WI38 (cell line): Measurements from ENCODE around the gene ABCA7.
A peak's percentile ranks its signal among the peaks of the same experiment; 100 is the strongest.

Experiments used
- H3K4me3 ChIP-seq: 2 replicates; pipeline ENCODE4 v1.5.1; 2011; ENCODE audit warnings: low read depth, mild to moderate bottlenecking, control low read depth, low read length
- CTCF ChIP-seq: IDR thresholded peaks from 2 replicates; pipeline ENCODE4 v1.5.1; 2012; ENCODE audit warnings: low read depth, mild to moderate bottlenecking, control low read depth, low read length

Gene ABCA7

DNA sequence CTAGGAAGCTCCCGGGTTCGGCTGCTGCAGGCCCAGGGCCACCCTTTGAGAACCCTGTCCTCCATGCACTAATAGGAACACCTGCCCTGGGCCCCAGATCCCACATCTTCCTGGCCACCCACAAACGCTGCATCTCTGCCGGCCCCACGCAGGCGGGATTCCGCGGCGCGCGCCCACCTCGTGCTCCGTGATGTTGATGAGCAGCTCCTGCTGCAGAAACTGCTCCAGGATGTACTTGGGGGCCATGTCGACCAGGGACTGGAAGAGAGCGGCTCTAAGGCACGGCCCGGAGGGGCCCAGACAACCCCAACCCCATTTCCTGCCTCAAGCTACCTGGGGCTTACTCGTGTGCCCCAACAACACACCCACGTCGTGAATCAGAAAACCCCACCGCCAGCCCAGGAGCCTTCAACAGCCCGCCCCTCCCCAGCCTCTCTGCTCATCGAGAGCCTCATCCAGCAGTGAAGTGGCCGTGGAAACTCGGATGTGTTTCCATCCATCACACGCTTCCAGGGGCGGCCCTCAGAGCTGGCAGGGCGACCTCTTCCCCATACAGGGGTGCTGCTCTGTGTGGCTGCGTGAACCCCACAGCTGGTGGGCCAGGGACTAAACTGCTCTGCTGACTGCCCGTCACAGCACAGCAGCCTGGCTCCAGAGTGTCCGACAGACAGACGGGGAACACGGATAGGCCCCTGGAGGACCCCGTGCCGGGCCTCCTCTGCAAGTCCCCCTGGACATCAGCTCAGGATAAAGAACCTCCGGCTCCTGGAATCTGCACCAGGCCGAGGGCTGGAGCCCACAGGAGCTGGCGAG, 51.0 kb downstream of the ABCA7 start:
- no peak for TF ChIP-seq CTCF
- H3K4me3 ChIP-seq: no peak overlapping the region

DNA sequence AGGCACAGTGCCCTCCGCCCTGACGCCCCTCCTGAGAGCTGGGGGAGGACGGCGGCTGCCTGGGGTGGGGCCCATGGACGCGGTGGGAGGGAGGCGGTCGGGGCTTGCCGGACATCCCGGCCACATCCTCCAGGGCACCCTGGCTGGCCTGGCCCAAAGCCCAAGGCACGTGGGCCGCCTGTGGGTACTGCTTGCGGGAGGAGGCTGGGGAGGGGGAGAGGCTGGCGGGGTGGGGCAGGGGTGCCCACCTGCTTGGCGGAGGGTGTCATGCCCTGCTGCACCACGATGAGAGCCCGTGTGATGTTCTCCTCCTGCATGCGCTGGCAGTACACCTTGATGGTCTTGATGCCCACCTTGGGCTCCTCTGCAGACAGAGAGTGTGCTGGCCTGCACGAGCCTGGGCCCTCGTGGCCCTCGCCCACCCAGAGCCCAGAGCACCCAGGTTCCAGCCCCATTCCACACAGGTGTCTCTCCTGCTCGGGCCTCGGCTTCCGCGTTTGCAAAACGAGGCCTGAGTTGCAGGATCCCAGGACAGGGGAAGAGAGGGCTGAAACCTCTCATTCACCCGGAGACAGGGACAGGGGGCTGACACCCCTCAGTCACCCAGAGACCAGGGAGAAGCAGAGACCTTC, 51.8 kb downstream of the ABCA7 start:
- TF ChIP-seq CTCF: no peak
- H3K4me3 ChIP-seq: no peak overlapping the region

DNA sequence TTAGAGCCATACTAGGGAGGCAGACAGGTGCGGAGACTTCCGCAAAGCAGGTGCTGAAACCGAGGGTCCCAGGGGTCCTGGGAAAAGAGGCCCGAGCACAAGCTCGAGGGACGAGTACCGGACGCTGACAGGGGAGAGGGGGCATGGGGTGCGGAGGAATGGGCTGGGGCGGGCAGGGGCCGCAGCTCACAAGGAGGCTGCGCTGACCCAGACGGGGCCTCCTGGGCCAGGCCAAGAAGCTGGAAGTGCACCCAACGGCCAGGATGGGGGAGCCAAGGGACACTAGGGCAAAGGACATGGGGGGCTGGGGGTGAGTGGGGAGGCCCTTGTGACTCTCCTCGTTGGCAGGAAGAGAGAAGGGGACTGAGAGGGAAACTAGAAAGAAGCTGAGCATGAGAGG, 53.4 kb downstream of the ABCA7 start:
- TF ChIP-seq CTCF: no peak
- H3K4me3 ChIP-seq: no peak overlapping the region; the same call in 1 of the 2 replicates

- no peak for TF ChIP-seq CTCF
These were observed 54.1 kb downstream of the ABCA7 start for GRCh38 chr19:1093811-1094553.

DNA sequence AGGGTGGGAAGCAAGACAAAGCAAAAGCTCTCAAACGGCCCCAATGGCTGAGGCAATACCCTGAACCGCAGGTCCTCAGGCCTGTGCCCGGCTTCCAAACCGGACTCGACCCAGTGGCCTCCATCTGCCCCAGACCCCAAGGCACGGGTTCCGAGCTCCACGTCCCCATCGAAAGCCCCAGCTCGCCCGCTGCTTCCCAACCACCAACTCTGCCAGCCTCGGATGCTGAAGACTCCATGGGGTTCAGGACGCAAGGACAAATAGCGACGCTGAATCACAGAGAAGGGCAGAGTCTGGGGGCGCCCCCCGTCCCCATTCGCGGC, 54.7 kb downstream of the ABCA7 start:
- H3K4me3 ChIP-seq: peak overlapping the region; percentile 89
- no peak for TF ChIP-seq CTCF

More at GRCh38 chr19:1093811-1094553, 54.1 kb downstream of the ABCA7 start:
- H3K4me3 ChIP-seq: peak overlapping the region; percentile 89

- peak within 1 kb of the TSS; percentile 89 for H3K4me3 ChIP-seq
- no peak for TF ChIP-seq CTCF
These were observed 55.2 kb downstream of the ABCA7 start, which contains the start of gene POLR2E for GRCh38 chr19:1094978-1095701. Gene POLR2E (minus strand): TSS chr19:1095375. CDS start chr19:1095315, 60 bp downstream.
